ENCODE results near the gene RCN2.
"Not testable (repeated sequence)": the region's sequence is repeated elsewhere in the genome, so short reads cannot be mapped to it uniquely, and the experiment has no call there.

RCN2 gene

GRCh38 chr15:76931397-76932134 is at the start of gene RCN2:
Gene RCN2 (plus strand): TSS chr15:76931749. CDS start chr15:76931842, 93 bp downstream.
- DNase-seq: peak; percentile 92

GRCh38 chr15:76885212-76885611 is 46.3 kb upstream of the RCN2 start:
- no peak for DNase-seq

GRCh38 chr15:76887280-76888141 is 44.0 kb upstream of the RCN2 start:
- DNase-seq: not testable (repeated sequence)

- DNase-seq: not testable (repeated sequence)
Observed at GRCh38 chr15:76892836-76893235, 38.7 kb upstream of the RCN2 start.

- DNase-seq: no peak
Observed at GRCh38 chr15:76894174-76894573, 37.4 kb upstream of the RCN2 start.

GRCh38 chr15:76898102-76898501 is 33.4 kb upstream of the RCN2 start:
- DNase-seq: no peak

- DNase-seq: not testable (repeated sequence)
Observed at GRCh38 chr15:76899176-76899930, 32.2 kb upstream of the RCN2 start.

GRCh38 chr15:76899931-76900310 is 31.6 kb upstream of the RCN2 start:
- not testable (repeated sequence) for DNase-seq

GRCh38 chr15:76901965-76902364 is 29.6 kb upstream of the RCN2 start:
- no peak for DNase-seq

- peak; percentile 45 for DNase-seq
Observed at GRCh38 chr15:76903251-76903681, 28.3 kb upstream of the RCN2 start.

GRCh38 chr15:76904461-76905012 is 27.0 kb upstream of the RCN2 start:
- peak; percentile 17 for DNase-seq

GRCh38 chr15:76905013-76905839 is 26.3 kb upstream of the RCN2 start, which contains the start of gene SCAPER:
Gene SCAPER (minus strand): TSS chr15:76905340. CDS start chr15:76883817, 21,523 bp downstream.
- DNase-seq: peak; percentile 93

- DNase-seq: no peak
Observed at GRCh38 chr15:76905855-76906254, 25.7 kb upstream of the RCN2 start.

- no peak for DNase-seq
Observed at GRCh38 chr15:76912430-76912829, 19.1 kb upstream of the RCN2 start.

- no peak for DNase-seq
Observed at GRCh38 chr15:76913737-76914136, 17.8 kb upstream of the RCN2 start.

GRCh38 chr15:76916369-76916768 is 15.2 kb upstream of the RCN2 start:
- no peak for DNase-seq

- no peak for DNase-seq
Observed at GRCh38 chr15:76928201-76928600, 3.3 kb upstream of the RCN2 start.

- no peak for DNase-seq
Observed at GRCh38 chr15:76929011-76929760, 2.4 kb upstream of the RCN2 start.

GRCh38 chr15:76930831-76931396 is 635 bp upstream of the RCN2 start:
- peak; percentile 2 for DNase-seq

- DNase-seq: no peak
Observed at GRCh38 chr15:76932135-76932966, 802 bp downstream of the RCN2 start.
